Activated T-helper 2 cell treated with anti-CD3 and anti-CD28 coated beads, Interferon-gamma antibody, Interleukin-2, Interleukin-4, amounts not matched to agents 10 μg/mL and 5 μg/mL and 100 μg/mL, durations not matched to agents 14 hours and 24 hours and 36 hours (primary cell): ENCODE measurements around the gene DUSP5. TPM values are rescaled to one million over a fixed set of nuclear protein-coding genes. Genes with fewer than 3 reads are reported as not detected.

ENCODE experiments used
- DNase-seq: peaks from one replicate; pipeline ENCODE4 v3.0.0; 2021; ENCODE audit warnings: low spot score
- H3K27ac Mint-ChIP-seq: one replicate; pipeline ENCODE4 v1.8.0; 2021; ENCODE audit warnings: mixed read lengths
- H3K27me3 Mint-ChIP-seq: one replicate; pipeline ENCODE4 v1.8.0; 2021; ENCODE audit warnings: low read depth, mixed read lengths
- H3K36me3 Mint-ChIP-seq: one replicate; pipeline ENCODE4 v1.8.0; 2021; ENCODE audit warnings: low read depth, mixed read lengths
- H3K4me1 Mint-ChIP-seq: one replicate; pipeline ENCODE4 v1.8.0; 2021; ENCODE audit warnings: low read depth, mixed read lengths
- H3K4me3 Mint-ChIP-seq: one replicate; pipeline ENCODE4 v1.8.0; 2021; ENCODE audit warnings: low read depth, mild to moderate bottlenecking, moderate library complexity, mixed read lengths
- H3K9me3 Mint-ChIP-seq: one replicate; pipeline ENCODE4 v1.8.0; 2021; ENCODE audit warnings: mixed read lengths
- intact Hi-C: fragments of 100-400 bp; cut with micrococcal nuclease; formaldehyde crosslinking; loops from one replicate; pipeline ENCODE4 v1.15.1; 2023
- total RNA-seq: library from RNA; stranded (reverse); gene quantifications from 2 replicates; pipeline ENCODE4 v1.2.3, GENCODE V29; 2022

Gene DUSP5
- total RNA-seq, 1 donor from 2014 or later: 86.2 TPM

GRCh38 chr10:110553905-110554304 is 56.2 kb downstream of the DUSP5 start:
- DNase-seq: no peak
- H3K36me3 Mint-ChIP-seq: no peaks in the 10 kb centered on the region
- no peaks in the 10 kb centered on the region for H3K9me3 Mint-ChIP-seq
- H3K4me3 Mint-ChIP-seq: no peak overlapping the region
- peaks cover 10% of the 10 kb centered on the region for H3K4me1 Mint-ChIP-seq
- intact Hi-C loops: no loop called here
- H3K27ac Mint-ChIP-seq: no peak overlapping the region
- peaks cover 56% of the 10 kb centered on the region for H3K27me3 Mint-ChIP-seq

- Mint-ChIP-seq H3K4me1 (peaks cover 10% of the 10 kb centered on the region), H3K9me3 (peaks cover 2% of the 10 kb centered on the region), H3K36me3 (no peaks in the 10 kb centered on the region), H3K4me3 (no peak overlapping the region), H3K27me3 (peaks cover 55% of the 10 kb centered on the region), H3K27ac (no peak overlapping the region)
- intact Hi-C loops: no loop called here
- DNase-seq: no peak
Measured at GRCh38 chr10:110556296-110556695, 58.6 kb downstream of the DUSP5 start.

DNA sequence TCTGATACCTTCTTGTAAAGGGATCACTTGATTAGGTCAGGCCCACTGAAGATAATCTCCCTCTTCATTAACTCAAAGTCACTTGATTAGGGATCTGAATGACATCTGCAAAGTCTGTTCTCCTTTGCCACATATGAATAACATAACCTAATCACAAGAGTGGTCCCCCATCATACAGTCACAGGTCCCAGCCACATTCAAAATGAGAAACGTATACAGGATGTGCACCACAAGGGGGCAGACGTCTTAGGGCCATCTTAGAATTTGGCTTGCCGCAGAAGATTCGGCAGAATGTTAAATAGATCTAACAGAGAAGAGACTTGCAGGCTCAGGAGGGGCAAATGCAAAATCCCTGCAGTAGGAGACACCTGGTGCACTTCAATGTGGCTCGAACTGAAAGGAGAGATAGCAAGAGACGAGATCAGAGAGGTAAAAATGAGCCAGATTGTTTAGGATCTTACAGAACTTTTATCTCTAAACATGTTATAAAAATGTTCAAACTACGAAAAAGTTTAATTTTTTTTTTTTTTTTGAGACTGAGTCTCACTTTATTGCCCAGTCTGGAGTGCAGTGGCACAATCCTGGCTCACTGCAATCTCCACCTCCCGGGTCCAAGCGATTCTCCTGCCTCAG is 59.4 kb downstream of the DUSP5 start:
- Mint-ChIP-seq H3K27ac (no peak overlapping the region), H3K4me1 (peaks cover 10% of the 10 kb centered on the region), H3K27me3 (peaks cover 49% of the 10 kb centered on the region), H3K36me3 (no peaks in the 10 kb centered on the region), H3K4me3 (no peak overlapping the region), H3K9me3 (peaks cover 4% of the 10 kb centered on the region)
- DNase-seq: peak; percentile 38
- intact Hi-C loops: no loop called here

- no peak for DNase-seq
- no peaks in the 10 kb centered on the region for H3K36me3 Mint-ChIP-seq
- peaks cover 14% of the 10 kb centered on the region for H3K4me1 Mint-ChIP-seq
- intact Hi-C loops: no loop called here
- no peak overlapping the region for H3K27ac Mint-ChIP-seq
- H3K9me3 Mint-ChIP-seq: peaks cover 4% of the 10 kb centered on the region
- H3K4me3 Mint-ChIP-seq: no peak overlapping the region
- peaks cover 44% of the 10 kb centered on the region for H3K27me3 Mint-ChIP-seq
Measured at GRCh38 chr10:110558041-110558440, 60.3 kb downstream of the DUSP5 start.

DNA sequence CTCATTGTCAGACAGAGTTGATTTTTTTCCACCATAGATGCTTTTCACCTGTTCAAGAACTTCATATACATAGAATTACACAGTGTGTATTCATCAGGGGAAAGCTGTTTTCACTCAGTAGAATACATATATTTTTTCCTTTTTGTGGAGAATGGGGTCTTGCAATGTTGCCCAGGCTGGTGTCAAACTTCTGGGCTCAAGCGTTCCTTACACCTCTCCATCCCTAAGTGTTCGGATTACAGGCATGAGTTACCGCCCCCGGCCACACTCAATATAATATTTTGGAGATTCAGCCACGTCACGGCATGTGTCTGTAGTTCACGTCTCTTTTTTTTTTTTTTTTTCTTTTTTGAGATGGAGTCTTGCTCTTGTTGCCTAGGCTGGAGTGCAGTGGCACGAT is 62.3 kb downstream of the DUSP5 start:
- Mint-ChIP-seq H3K27ac (no peak overlapping the region), H3K9me3 (peaks cover 4% of the 10 kb centered on the region), H3K27me3 (peaks cover 42% of the 10 kb centered on the region), H3K36me3 (no peaks in the 10 kb centered on the region), H3K4me3 (no peak overlapping the region), H3K4me1 (peaks cover 23% of the 10 kb centered on the region)
- DNase-seq: no peak
- intact Hi-C loops: loop anchor here (10.0 kb wide), 2 partner anchors 425 to 635 kb away; partner anchors contain the start of gene XPNPEP1

Other genes starting within 250 kb of the DUSP5 start
- 40.2 and 43.1 TPM in 2 replicates for gene SMNDC1, start 193.0 kb upstream of the DUSP5 start, total RNA-seq
- gene SMC3, start 69.8 kb downstream of the DUSP5 start, total RNA-seq: 78.4 and 78.8 TPM in 2 replicates
- 0.02 TPM in 1 of 2 replicates, not detected in the other for gene RBM20, start 146.4 kb downstream of the DUSP5 start, total RNA-seq